Tibial nerve (tissue), 4 donors: Measurements from ENCODE around the gene WDR76.
A peak's percentile ranks its signal among the peaks of the same experiment; 100 is the strongest.

Source experiments
- CTCF ChIP-seq, 5 experiments: fragments of 200-600 bp in 3 of 5; fragments of 450-650 bp in 2 of 5; sonication (generic) in 3 of 5; IDR thresholded peaks; one replicate each; pipeline ENCODE4 v1.5.1; 2016 to 2019; ENCODE audit warnings: antibody characterized with exemption in 5 of 5, mild to moderate bottlenecking in 3 of 5, moderate library complexity in 2 of 5
- EP300 ChIP-seq, 2 donors: sonication (generic); formaldehyde crosslinking; IDR thresholded peaks; one replicate each; pipeline ENCODE4 v1.6.1; 2017; ENCODE audit warnings: antibody characterized with exemption in 2 of 2, mild to moderate bottlenecking in 1 of 2
- POLR2A ChIP-seq, 2 donors: fragments of 450-650 bp; IDR thresholded peaks; one replicate each; pipeline ENCODE4 v1.6.1; 2017; ENCODE audit warnings: antibody characterized with exemption in 2 of 2, mild to moderate bottlenecking in 2 of 2, moderate library complexity in 2 of 2

DNA sequence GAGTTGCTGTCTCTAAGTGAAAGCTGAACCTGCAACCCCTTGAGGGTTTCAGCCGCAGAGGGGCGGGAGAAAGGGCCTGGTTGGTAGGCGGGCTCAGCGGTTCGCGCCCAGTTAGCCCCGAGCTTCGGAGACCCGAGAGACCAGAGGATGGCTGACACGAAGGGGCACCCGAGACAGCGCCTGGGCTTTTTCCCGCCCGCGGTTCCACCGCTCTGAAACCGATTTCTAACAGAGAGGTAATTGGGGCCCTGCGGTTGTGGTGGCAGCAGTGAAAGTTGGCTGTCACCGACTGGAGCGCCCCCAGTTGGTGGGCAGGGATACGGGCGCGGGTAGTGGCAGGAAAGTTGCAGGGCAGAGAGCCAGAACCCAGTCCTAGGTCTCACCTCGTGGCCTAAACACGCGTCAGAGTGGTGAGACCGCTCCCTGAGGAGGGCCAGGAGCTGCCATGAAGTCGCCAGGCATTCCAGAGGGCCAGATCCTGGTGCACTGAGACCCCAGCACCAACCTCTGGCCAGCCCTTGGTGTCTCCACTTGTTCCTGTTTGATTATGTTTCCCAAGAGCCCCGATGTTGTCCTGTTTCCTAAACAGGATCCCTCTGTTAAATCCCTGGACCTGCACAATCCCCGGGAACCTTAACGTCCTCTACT is 49.4 kb upstream of the WDR76 start:
- TF ChIP-seq POLR2A (IDR thresholded peaks at IDR 0.05) (peak in 1 of 2 donors; percentile 9), CTCF (IDR thresholded peaks at IDR 0.05) (peak; percentile 74 to 93 (median 89)), EP300 (IDR thresholded peaks at IDR 0.05) (peak; percentile 26 to 66)
